Measurements from ENCODE around the gene ATOSB. TPM values are rescaled to one million over a fixed set of nuclear protein-coding genes. Genes with fewer than 3 reads are reported as not detected.

The ATOSB gene
- total and polyA plus RNA-seq, 2 experiments from 2014 or later = 16.1 to 18.3 TPM

- TF ChIP-seq EZH2phosphoT487 (IDR thresholded peaks at IDR 0.05; ENCODE audit: low read depth, severe bottlenecking, unreplicated experiment) (no peak), EZH2 (IDR thresholded peaks at IDR 0.05; ENCODE audit: borderline replicate concordance) (no peak)
- TF ChIP-seq, protein P1, sequence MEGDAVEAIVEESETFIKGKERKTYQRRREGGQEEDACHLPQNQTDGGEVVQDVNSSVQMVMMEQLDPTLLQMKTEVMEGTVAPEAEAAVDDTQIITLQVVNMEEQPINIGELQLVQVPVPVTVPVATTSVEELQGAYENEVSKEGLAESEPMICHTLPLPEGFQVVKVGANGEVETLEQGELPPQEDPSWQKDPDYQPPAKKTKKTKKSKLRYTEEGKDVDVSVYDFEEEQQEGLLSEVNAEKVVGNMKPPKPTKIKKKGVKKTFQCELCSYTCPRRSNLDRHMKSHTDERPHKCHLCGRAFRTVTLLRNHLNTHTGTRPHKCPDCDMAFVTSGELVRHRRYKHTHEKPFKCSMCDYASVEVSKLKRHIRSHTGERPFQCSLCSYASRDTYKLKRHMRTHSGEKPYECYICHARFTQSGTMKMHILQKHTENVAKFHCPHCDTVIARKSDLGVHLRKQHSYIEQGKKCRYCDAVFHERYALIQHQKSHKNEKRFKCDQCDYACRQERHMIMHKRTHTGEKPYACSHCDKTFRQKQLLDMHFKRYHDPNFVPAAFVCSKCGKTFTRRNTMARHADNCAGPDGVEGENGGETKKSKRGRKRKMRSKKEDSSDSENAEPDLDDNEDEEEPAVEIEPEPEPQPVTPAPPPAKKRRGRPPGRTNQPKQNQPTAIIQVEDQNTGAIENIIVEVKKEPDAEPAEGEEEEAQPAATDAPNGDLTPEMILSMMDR (IDR thresholded peaks at IDR 0.05; ENCODE audit: poor library complexity) = no peak
- WGBS (ENCODE audit: low lambda C conversion rate, missing lambda C conversion rate) = 83% methylated on average over 2 of the region's 2 CpGs
- Histone ChIP-seq H3K79me2 (no peaks in the 10 kb centered on the region), H3K9me2 (replicated peaks; ENCODE audit: insufficient read depth) (no peaks in the 10 kb centered on the region), H4K20me1 (ENCODE audit: insufficient read depth, poor library complexity, severe bottlenecking) (no peaks in the 10 kb centered on the region), H3K9me3 (ENCODE audit: low read depth) (no peaks in the 10 kb centered on the region), H3K36me3 (replicated peaks; ENCODE audit: insufficient read depth, low read depth) (no peaks in the 10 kb centered on the region), H3K27me3 (no peaks in the 10 kb centered on the region), H3K4me2 (no peak overlapping the region), H3K4me3 (no peak overlapping the region), H3K4me1 (ENCODE audit: insufficient read depth) (no peaks in the 10 kb centered on the region), H2AFZ (no peak overlapping the region), H3K27ac (no peak overlapping the region)
- DNase-seq (ENCODE audit: low spot score) = no peak
These were observed 24.4 kb upstream of the ATOSB start for GRCh38 chr9:35140093-35140492.

GRCh38 chr9:35136866-35137265 lies 21.2 kb upstream of the ATOSB start:
- DNase-seq (ENCODE audit: low spot score) = no peak
- no peaks in the 10 kb centered on the region for H4K20me1 ChIP-seq (ENCODE audit: insufficient read depth, poor library complexity, severe bottlenecking)
- no peaks in the 10 kb centered on the region for H3K79me2 ChIP-seq
- H3K27ac ChIP-seq = no peak overlapping the region
- H3K36me3 ChIP-seq (replicated peaks; ENCODE audit: insufficient read depth, low read depth) = no peaks in the 10 kb centered on the region
- no peaks in the 10 kb centered on the region for H3K27me3 ChIP-seq
- no peak overlapping the region for H3K4me2 ChIP-seq
- no peak overlapping the region for H2AFZ ChIP-seq
- WGBS (ENCODE audit: low lambda C conversion rate, missing lambda C conversion rate) = 70% methylated on average over 8 of the region's 8 CpGs
- TF ChIP-seq EZH2phosphoT487 (IDR thresholded peaks at IDR 0.05; ENCODE audit: low read depth, severe bottlenecking, unreplicated experiment) (no peak), EZH2 (IDR thresholded peaks at IDR 0.05; ENCODE audit: borderline replicate concordance) (no peak)
- TF ChIP-seq, protein P1 (IDR thresholded peaks at IDR 0.05; ENCODE audit: poor library complexity) = no peak
- no peak overlapping the region for H3K4me3 ChIP-seq
- H3K9me2 ChIP-seq (replicated peaks; ENCODE audit: insufficient read depth) = no peaks in the 10 kb centered on the region
- H3K4me1 ChIP-seq (ENCODE audit: insufficient read depth) = no peaks in the 10 kb centered on the region
- H3K9me3 ChIP-seq (ENCODE audit: low read depth) = no peaks in the 10 kb centered on the region

DNA sequence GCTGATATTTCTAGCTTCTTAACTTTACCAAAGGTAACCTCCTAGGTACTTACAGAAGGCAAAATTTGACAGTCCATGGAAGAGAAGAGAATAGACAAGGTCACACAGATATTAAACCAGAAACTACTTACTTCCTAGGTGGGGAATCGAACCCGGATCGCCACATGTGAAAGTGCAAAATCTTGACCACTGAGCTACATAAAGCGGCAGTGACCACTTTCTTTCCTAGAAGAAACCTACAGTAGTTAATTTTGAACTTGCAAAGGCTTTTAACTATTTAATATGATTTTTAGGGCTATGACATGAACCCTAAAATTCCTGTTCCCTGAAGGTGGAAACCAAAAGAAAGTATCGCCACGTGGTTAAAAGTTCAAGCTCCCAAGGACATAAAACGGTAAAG lies 20.3 kb upstream of the ATOSB start:
- Histone ChIP-seq H3K4me1 (ENCODE audit: insufficient read depth) (no peaks in the 10 kb centered on the region), H3K79me2 (no peaks in the 10 kb centered on the region), H4K20me1 (ENCODE audit: insufficient read depth, poor library complexity, severe bottlenecking) (no peaks in the 10 kb centered on the region), H3K4me2 (no peak overlapping the region), H3K9me3 (ENCODE audit: low read depth) (no peaks in the 10 kb centered on the region), H2AFZ (no peak overlapping the region), H3K36me3 (replicated peaks; ENCODE audit: insufficient read depth, low read depth) (no peaks in the 10 kb centered on the region), H3K27me3 (no peaks in the 10 kb centered on the region), H3K9me2 (replicated peaks; ENCODE audit: insufficient read depth) (no peaks in the 10 kb centered on the region), H3K4me3 (no peak overlapping the region), H3K27ac (no peak overlapping the region)
- TF ChIP-seq, protein P1 (IDR thresholded peaks at IDR 0.05; ENCODE audit: poor library complexity) = no peak
- TF ChIP-seq EZH2phosphoT487 (IDR thresholded peaks at IDR 0.05; ENCODE audit: low read depth, severe bottlenecking, unreplicated experiment) (no peak), EZH2 (IDR thresholded peaks at IDR 0.05; ENCODE audit: borderline replicate concordance) (no peak)
- DNase-seq (ENCODE audit: low spot score) = no peak
- 94% methylated on average over 7 of the region's 7 CpGs for WGBS (ENCODE audit: low lambda C conversion rate, missing lambda C conversion rate)

- Histone ChIP-seq H3K79me2 (no peaks in the 10 kb centered on the region), H3K9me3 (ENCODE audit: low read depth) (no peaks in the 10 kb centered on the region), H3K9me2 (replicated peaks; ENCODE audit: insufficient read depth) (no peaks in the 10 kb centered on the region), H3K4me2 (no peak overlapping the region), H4K20me1 (ENCODE audit: insufficient read depth, poor library complexity, severe bottlenecking) (no peaks in the 10 kb centered on the region), H3K27me3 (no peaks in the 10 kb centered on the region), H3K4me3 (no peak overlapping the region), H3K36me3 (replicated peaks; ENCODE audit: insufficient read depth, low read depth) (no peaks in the 10 kb centered on the region), H3K27ac (no peak overlapping the region), H2AFZ (no peak overlapping the region), H3K4me1 (ENCODE audit: insufficient read depth) (no peaks in the 10 kb centered on the region)
- TF ChIP-seq EZH2 (IDR thresholded peaks at IDR 0.05; ENCODE audit: borderline replicate concordance) (no peak), EZH2phosphoT487 (IDR thresholded peaks at IDR 0.05; ENCODE audit: low read depth, severe bottlenecking, unreplicated experiment) (no peak)
- TF ChIP-seq, protein P1 (IDR thresholded peaks at IDR 0.05; ENCODE audit: poor library complexity) = no peak
- WGBS (ENCODE audit: low lambda C conversion rate, missing lambda C conversion rate) = 83% methylated on average over 6 of the region's 6 CpGs
- DNase-seq (ENCODE audit: low spot score) = no peak
These were observed 19.3 kb upstream of the ATOSB start for GRCh38 chr9:35134920-35135319.

All from hepatocyte (in vitro differentiated cells).